K562 (cell line): Measurements from ENCODE around the gene UBE2O. TPM values are rescaled to one million over a fixed set of nuclear protein-coding genes. Genes with fewer than 3 reads are reported as not detected.

ENCODE experiments used
- ARHGAP35 ChIP-seq: fragments of 450-650 bp; IDR thresholded peaks from 2 replicates; pipeline ENCODE4 v1.6.1; 2018; ENCODE audit not compliant: partially characterized antibody
- ATF1 ChIP-seq, 2 experiments: fragments of 450-650 bp in 1 of 2; IDR thresholded peaks; 2 replicates each; pipeline ENCODE4 v1.6.1; 2016; ENCODE audit warnings: missing compliant biosample characterization in 1 of 2, missing genetic modification characterization in 1 of 2
- DACH1 ChIP-seq: fragments of 450-650 bp; IDR thresholded peaks from 2 replicates; pipeline ENCODE4 v1.6.1; 2018; ENCODE audit not compliant: partially characterized antibody
- E2F1 ChIP-seq: sonication (generic); formaldehyde crosslinking; IDR thresholded peaks from 2 replicates; pipeline ENCODE4 v1.8.1; 2023; ENCODE audit warnings: mild to moderate bottlenecking, missing genetic modification reagents, moderate library complexity
- HDAC8 ChIP-seq: fragments of 450-650 bp; IDR thresholded peaks from 2 replicates; pipeline ENCODE4 v1.6.1; 2016; ENCODE audit warnings: mild to moderate bottlenecking, missing genetic modification characterization, moderate library complexity, missing compliant biosample characterization
- KDM2B ChIP-seq: fragments of 250-450 bp; sonication (Bioruptor Pico); IDR thresholded peaks from 2 replicates; pipeline ENCODE4 v1.8.0; 2021; ENCODE audit warnings: mild to moderate bottlenecking, moderate library complexity
- KDM5B ChIP-seq: fragments of 200-600 bp; sonication (generic); IDR thresholded peaks from 2 replicates; pipeline ENCODE4 v1.6.1; 2012; ENCODE audit warnings: low read depth, mild to moderate bottlenecking, moderate library complexity, low read length, control low read depth, inconsistent platforms; ENCODE audit not compliant: insufficient replicate concordance
- MBD1 ChIP-seq: fragments of 250-450 bp; sonication (Bioruptor Pico); IDR thresholded peaks from 2 replicates; pipeline ENCODE4 v1.8.0; 2022; ENCODE audit warnings: inconsistent platforms
- MTA3 ChIP-seq: fragments of 450-650 bp; formaldehyde crosslinking; IDR thresholded peaks from 2 replicates; pipeline ENCODE4 v1.6.1; 2017; ENCODE audit warnings: mild to moderate bottlenecking, borderline replicate concordance
- NONO ChIP-seq, 2 experiments: fragments of 200-400 bp in 1 of 2; fragments of 450-650 bp in 1 of 2; formaldehyde crosslinking in 1 of 2; IDR thresholded peaks; 2 replicates each; pipeline ENCODE4 v1.6.1; 2017; ENCODE audit warnings: low read depth in 2 of 2, mild to moderate bottlenecking in 2 of 2, moderate library complexity in 2 of 2, low read length in 1 of 2
- NRF1 ChIP-seq, 2 experiments: fragments of 450-650 bp; IDR thresholded peaks in 1 of 2; conservative IDR thresholded peaks in 1 of 2; 2 replicates each; pipeline ENCODE4 v1.6.1; 2014; ENCODE audit warnings: mild to moderate bottlenecking in 2 of 2
- PHF20 ChIP-seq: fragments of 450-650 bp; IDR thresholded peaks from 2 replicates; pipeline ENCODE4 v1.6.1; 2018; ENCODE audit not compliant: partially characterized antibody
- POLR2B ChIP-seq: fragments of 450-650 bp; IDR thresholded peaks from 2 replicates; pipeline ENCODE4 v1.6.1; 2018; ENCODE audit warnings: low read depth; ENCODE audit not compliant: partially characterized antibody
- SFPQ ChIP-seq: fragments of 200-400 bp; formaldehyde crosslinking; IDR thresholded peaks from 2 replicates; pipeline ENCODE4 v1.6.1; 2017; ENCODE audit warnings: mild to moderate bottlenecking, low read depth, low read length, moderate library complexity
- TEAD1 ChIP-seq, 2 experiments: fragments of 450-650 bp in 1 of 2; sonication (generic) in 1 of 2; formaldehyde crosslinking; IDR thresholded peaks; 2 replicates each; pipeline versions ENCODE4 v1.4.0 to v1.8.0; 2020 to 2022; ENCODE audit warnings: mild to moderate bottlenecking in 2 of 2, missing genetic modification reagents in 1 of 2
- THAP12 ChIP-seq: fragments of 250-450 bp; sonication (Bioruptor Pico); IDR thresholded peaks from 2 replicates; pipeline ENCODE4 v1.9.0; 2021; ENCODE audit warnings: mild to moderate bottlenecking, inconsistent platforms
- ZNF197 ChIP-seq: fragments of 200-800 bp; sonication (Bioruptor generic); IDR thresholded peaks from 2 replicates; pipeline ENCODE4 v1.6.1; 2016; ENCODE audit warnings: low read depth, missing genetic modification characterization, missing compliant biosample characterization
- ZNF444 ChIP-seq: fragments of 250-450 bp; sonication (Bioruptor Pico); IDR thresholded peaks from 2 replicates; pipeline ENCODE4 v1.4.0; 2020; ENCODE audit warnings: mild to moderate bottlenecking, moderate library complexity
- ZNF778 ChIP-seq: fragments of 450-650 bp; formaldehyde crosslinking; IDR thresholded peaks from 2 replicates; pipeline ENCODE4 v1.4.0; 2020; ENCODE audit warnings: mild to moderate bottlenecking, moderate library complexity
- polyA plus RNA-seq, 8 experiments: library from polyadenylated mRNA; depleted of rRNA in 4 of 8; stranded (reverse) in 5 of 8; unstranded in 3 of 8; fragments of >200 nt; fragmentation: Nextera tagmentation in 2 of 8; fragmentation: Illumina TruSeq in 1 of 8; extraction: Ambion mirVana in 2 of 8; extraction: Trizol in 1 of 8; gene quantifications; 2 replicates each; pipeline versions ENCODE4 v1.2.1 to v1.2.3, GENCODE V29; 2011 to 2014; ENCODE audit warnings: inconsistent platforms in 1 of 8, missing spikeins in 1 of 8
- total RNA-seq, 7 experiments: library from RNA; depleted of rRNA in 6 of 7; stranded (reverse); fragments of >200 nt in 6 of 7; fragmentation: Illumina TruSeq in 2 of 7; extraction: Trizol in 2 of 7; gene quantifications; 2 replicates each; pipeline versions ENCODE4 v1.2.1 to v1.2.3, GENCODE V29; 2011 to 2021; ENCODE audit warnings: low replicate concordance in 1 of 7

Gene UBE2O
- total and polyA plus RNA-seq, 9 of the 15 experiments (the other 6 are each of a cell fraction or from before 2014, with no cell fraction given), result 1.6 to 39.7 (median 13.3) TPM

- peak; percentile 10 for TF ChIP-seq PHF20
- TF ChIP-seq HDAC8 (tag), result 0 out of 2 replicates have a peak, but pooled peaks have one; percentile 23
- TF ChIP-seq NONO (IDR thresholded peaks at IDR 0.05; ENCODE audit: low read depth in 2 of 2, low read length in 1 of 2), result 0 out of 4 replicates have a peak, but pooled peaks of 1 of the 2 experiments have one; percentile 39
- 0 out of 2 replicates have a peak, but pooled peaks have one; percentile 49 for TF ChIP-seq MTA3
- TF ChIP-seq TEAD1 (CRISPR knock-in tag; IDR thresholded peaks at IDR 0.05), result peak in 1 of 2 experiments; percentile 65; a peak in 1 of 4 replicates
- peak; percentile 16 for TF ChIP-seq ARHGAP35
- no peak for TF ChIP-seq ATF1 (CRISPR knock-in tag; IDR thresholded peaks at IDR 0.05)
- peak; percentile 38 for TF ChIP-seq ATF1 (tag; IDR thresholded peaks at IDR 0.05)
- TF ChIP-seq POLR2B, result peak; percentile 43
- TF ChIP-seq SFPQ, result no peak
- TF ChIP-seq ZNF778 (CRISPR knock-in tag), result no peak
- TF ChIP-seq KDM5B, result peak; percentile 76
- TF ChIP-seq MBD1 (CRISPR knock-in tag), result no peak
- no peak for TF ChIP-seq ZNF444 (CRISPR knock-in tag)
- no peak for TF ChIP-seq THAP12
- TF ChIP-seq KDM2B (CRISPR knock-in tag), result 0 out of 2 replicates have a peak, but pooled peaks have one; percentile 10
- TF ChIP-seq E2F1 (CRISPR knock-in tag), result 0 out of 2 replicates have a peak, but pooled peaks have one; percentile 13
- peak; percentile 29 for TF ChIP-seq DACH1
- peak in 1 of 2 experiments; percentile 79; a peak in 3 of 4 replicates for TF ChIP-seq NRF1 (conservative IDR thresholded peaks at IDR 0.05 in 1 of 2, IDR thresholded peaks at IDR 0.05 in 1 of 2)
- no peak for TF ChIP-seq ZNF197 (CRISPR knock-in tag)
Measured at GRCh38 chr17:76501018-76501826, 48.3 kb upstream of the UBE2O start, which contains the start of gene RHBDF2 (continued).
